Endothelial cell (in vitro differentiated cells): ENCODE data around the gene IL31RA. TPM values are rescaled to one million over a fixed set of nuclear protein-coding genes. Genes with fewer than 3 reads are reported as not detected.

Experiments used
- DNase-seq: peaks from one replicate; pipeline ENCODE4 v3.0.0; 2021; ENCODE audit warnings: low spot score
- H3K27ac Mint-ChIP-seq: one replicate; pipeline ENCODE4 v1.8.0; 2021; ENCODE audit warnings: mixed read lengths, inconsistent platforms; ENCODE audit not compliant: unreplicated experiment
- H3K27me3 Mint-ChIP-seq: one replicate; pipeline ENCODE4 v1.8.0; 2021; ENCODE audit warnings: mild to moderate bottlenecking, moderate library complexity, mixed read lengths, inconsistent platforms; ENCODE audit not compliant: unreplicated experiment
- H3K36me3 Mint-ChIP-seq: one replicate; pipeline ENCODE4 v1.8.0; 2021; ENCODE audit warnings: mild to moderate bottlenecking, low read depth, mixed read lengths, inconsistent platforms; ENCODE audit not compliant: unreplicated experiment
- H3K4me1 Mint-ChIP-seq: one replicate; pipeline ENCODE4 v1.8.0; 2021; ENCODE audit warnings: mild to moderate bottlenecking, mixed read lengths, inconsistent platforms; ENCODE audit not compliant: unreplicated experiment
- H3K4me3 Mint-ChIP-seq: one replicate; pipeline ENCODE4 v1.8.0; 2021; ENCODE audit warnings: mild to moderate bottlenecking, mixed read lengths, inconsistent platforms; ENCODE audit not compliant: unreplicated experiment
- H3K9me3 Mint-ChIP-seq: one replicate; pipeline ENCODE4 v1.8.0; 2021; ENCODE audit warnings: mixed read lengths, inconsistent platforms; ENCODE audit not compliant: unreplicated experiment
- CTCF ChIP-seq: fragments of 200-600 bp; sonication (generic); IDR thresholded peaks from one replicate; pipeline ENCODE4 v1.5.0; 2021; ENCODE audit warnings: antibody characterized with exemption; ENCODE audit not compliant: unreplicated experiment
- total RNA-seq: library from RNA; stranded (reverse); fragmentation: NEBNext Ultra II Directional; extraction: Animal tissue kit (Norgen Biotek cat#: 25700); gene quantifications from one replicate; pipeline ENCODE4 v1.2.1, GENCODE V29; 2021; ENCODE audit not compliant: unreplicated experiment

The IL31RA gene
- total RNA-seq, 1 donor from 2014 or later, result 0.82 TPM

DNA sequence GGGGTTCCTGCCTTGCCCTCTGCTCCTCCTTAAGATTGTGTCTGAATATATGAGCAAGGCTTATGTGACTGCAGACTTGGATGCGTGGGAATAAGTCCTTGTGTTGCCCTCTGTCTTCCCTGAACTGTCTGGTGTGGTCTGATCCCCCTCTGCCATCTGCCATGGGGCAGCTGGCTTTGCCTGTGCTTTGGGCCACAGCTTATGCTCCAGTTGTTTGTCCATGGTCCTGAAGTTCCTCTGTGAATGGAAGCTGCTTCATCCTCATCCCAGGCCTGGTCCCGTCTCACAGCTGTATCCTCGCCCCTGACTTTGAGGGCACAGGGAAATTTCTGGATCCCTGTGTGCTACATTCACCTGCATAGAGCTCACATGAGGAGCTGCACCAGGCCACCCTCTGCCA lies 14.7 kb downstream of the IL31RA start:
- no peaks in the 10 kb centered on the region for H3K36me3 Mint-ChIP-seq
- H3K4me1 Mint-ChIP-seq, result peaks cover 3% of the 10 kb centered on the region
- no peaks in the 10 kb centered on the region for H3K9me3 Mint-ChIP-seq
- H3K4me3 Mint-ChIP-seq, result no peak overlapping the region
- TF ChIP-seq CTCF, result no peak
- H3K27me3 Mint-ChIP-seq, result no peaks in the 10 kb centered on the region
- no peak for DNase-seq
- H3K27ac Mint-ChIP-seq, result no peak overlapping the region

GRCh38 chr5:55866485-55866884 lies 15.3 kb downstream of the IL31RA start:
- DNase-seq, result no peak
- Mint-ChIP-seq H3K4me1 (peaks cover 3% of the 10 kb centered on the region), H3K27ac (no peak overlapping the region), H3K36me3 (no peaks in the 10 kb centered on the region), H3K4me3 (no peak overlapping the region), H3K27me3 (peaks cover 1% of the 10 kb centered on the region), H3K9me3 (no peaks in the 10 kb centered on the region)
- no peak for TF ChIP-seq CTCF

- Mint-ChIP-seq H3K4me1 (peaks cover 3% of the 10 kb centered on the region), H3K27ac (no peak overlapping the region)
- TF ChIP-seq CTCF, result no peak
These were observed 15.8 kb downstream of the IL31RA start for GRCh38 chr5:55866934-55867333.

GRCh38 chr5:55868846-55869245 lies 17.7 kb downstream of the IL31RA start:
- Mint-ChIP-seq H3K27me3 (peaks cover 1% of the 10 kb centered on the region), H3K36me3 (no peaks in the 10 kb centered on the region), H3K9me3 (no peaks in the 10 kb centered on the region), H3K4me3 (no peak overlapping the region), H3K4me1 (peaks cover 3% of the 10 kb centered on the region), H3K27ac (no peak overlapping the region)
- no peak for DNase-seq
- TF ChIP-seq CTCF, result no peak

More at GRCh38 chr5:55866934-55867333, 15.8 kb downstream of the IL31RA start:
- H3K4me3 Mint-ChIP-seq, result no peak overlapping the region
- DNase-seq, result no peak
- no peaks in the 10 kb centered on the region for H3K36me3 Mint-ChIP-seq
- H3K9me3 Mint-ChIP-seq, result no peaks in the 10 kb centered on the region
- peaks cover 1% of the 10 kb centered on the region for H3K27me3 Mint-ChIP-seq

GRCh38 chr5:55869847-55870246 lies 18.7 kb downstream of the IL31RA start:
- Mint-ChIP-seq H3K9me3 (no peaks in the 10 kb centered on the region), H3K4me3 (no peak overlapping the region), H3K36me3 (no peaks in the 10 kb centered on the region), H3K27ac (no peak overlapping the region), H3K4me1 (peaks cover 3% of the 10 kb centered on the region), H3K27me3 (peaks cover 1% of the 10 kb centered on the region)
- no peak for DNase-seq
- TF ChIP-seq CTCF, result no peak
